ENCODE measurements around the gene MYOM3.
A peak's percentile ranks its signal among the peaks of the same experiment; 100 is the strongest.

Gene MYOM3

DNA sequence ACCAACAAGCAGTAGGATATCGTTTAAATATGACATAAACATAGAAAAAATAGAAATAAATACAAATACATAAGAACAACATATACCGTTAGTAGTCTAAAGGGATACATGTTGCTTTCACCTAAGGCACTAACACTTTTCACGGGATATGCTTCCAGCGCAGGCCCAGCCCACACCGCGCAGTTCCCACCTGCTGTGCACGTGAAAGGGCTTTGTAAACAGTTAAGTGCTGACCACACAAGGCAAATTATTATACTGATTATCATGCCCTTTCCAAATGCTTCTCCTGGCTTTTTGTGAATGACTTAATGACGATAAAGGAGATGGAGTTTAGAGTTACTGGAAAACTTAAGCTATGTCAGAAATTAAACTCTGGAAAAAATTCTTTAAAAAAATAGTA, 42.3 kb upstream of the MYOM3 start:
- no peak overlapping the region for H3K4me3 ChIP-seq (ENCODE audit: low read length)
- TF ChIP-seq, protein P1, sequence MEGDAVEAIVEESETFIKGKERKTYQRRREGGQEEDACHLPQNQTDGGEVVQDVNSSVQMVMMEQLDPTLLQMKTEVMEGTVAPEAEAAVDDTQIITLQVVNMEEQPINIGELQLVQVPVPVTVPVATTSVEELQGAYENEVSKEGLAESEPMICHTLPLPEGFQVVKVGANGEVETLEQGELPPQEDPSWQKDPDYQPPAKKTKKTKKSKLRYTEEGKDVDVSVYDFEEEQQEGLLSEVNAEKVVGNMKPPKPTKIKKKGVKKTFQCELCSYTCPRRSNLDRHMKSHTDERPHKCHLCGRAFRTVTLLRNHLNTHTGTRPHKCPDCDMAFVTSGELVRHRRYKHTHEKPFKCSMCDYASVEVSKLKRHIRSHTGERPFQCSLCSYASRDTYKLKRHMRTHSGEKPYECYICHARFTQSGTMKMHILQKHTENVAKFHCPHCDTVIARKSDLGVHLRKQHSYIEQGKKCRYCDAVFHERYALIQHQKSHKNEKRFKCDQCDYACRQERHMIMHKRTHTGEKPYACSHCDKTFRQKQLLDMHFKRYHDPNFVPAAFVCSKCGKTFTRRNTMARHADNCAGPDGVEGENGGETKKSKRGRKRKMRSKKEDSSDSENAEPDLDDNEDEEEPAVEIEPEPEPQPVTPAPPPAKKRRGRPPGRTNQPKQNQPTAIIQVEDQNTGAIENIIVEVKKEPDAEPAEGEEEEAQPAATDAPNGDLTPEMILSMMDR (conservative IDR thresholded peaks at IDR 0.05; ENCODE audit: low read depth, low read length): no peak
- DNase-seq (ENCODE audit: low read depth): no peak

DNA sequence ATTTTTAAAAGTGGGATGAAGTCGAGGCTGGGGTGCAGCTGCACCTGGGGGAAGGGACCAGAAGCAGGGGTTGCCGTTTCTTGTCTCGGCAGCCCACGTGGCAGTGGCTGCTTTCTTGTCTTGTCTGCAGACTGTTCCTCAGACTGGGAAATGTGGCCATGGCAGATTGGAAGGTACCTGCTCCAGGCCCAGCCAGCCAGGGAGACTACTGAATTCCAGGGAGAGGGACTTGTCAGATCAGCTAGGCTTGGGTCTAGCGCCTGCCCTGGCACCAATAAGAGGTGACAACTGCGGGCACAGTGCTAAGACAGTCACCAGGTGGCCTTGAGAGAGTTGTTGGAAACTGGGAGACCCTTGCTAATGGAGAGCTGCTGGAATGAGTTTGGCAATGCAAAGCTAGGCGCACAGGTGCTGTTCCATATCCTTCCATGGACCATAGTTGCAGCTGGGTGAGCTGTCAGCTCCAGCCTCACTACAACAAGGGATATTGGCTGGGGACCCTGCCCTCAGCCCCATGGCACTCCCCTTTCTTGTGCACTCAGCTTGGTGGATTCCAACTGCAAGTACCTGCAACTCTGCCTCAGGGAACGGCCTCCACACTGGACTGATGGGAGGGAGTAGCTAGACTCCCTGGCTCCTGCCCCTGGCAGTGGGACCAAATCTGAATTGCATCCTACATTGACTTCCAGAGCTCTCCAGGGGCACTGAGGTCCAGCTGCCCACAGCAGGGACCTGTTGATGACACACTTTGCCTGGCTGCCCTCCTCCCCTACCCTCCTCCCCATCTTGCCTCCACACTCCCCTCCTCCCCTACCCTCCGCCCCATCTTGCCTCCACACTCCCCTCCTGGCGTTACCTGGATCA, 40.9 kb upstream of the MYOM3 start:
- H3K4me3 ChIP-seq (ENCODE audit: low read length): no peak overlapping the region
- TF ChIP-seq, protein P1 (conservative IDR thresholded peaks at IDR 0.05; ENCODE audit: low read depth, low read length): no peak
- no peak for DNase-seq (ENCODE audit: low read depth)

DNA sequence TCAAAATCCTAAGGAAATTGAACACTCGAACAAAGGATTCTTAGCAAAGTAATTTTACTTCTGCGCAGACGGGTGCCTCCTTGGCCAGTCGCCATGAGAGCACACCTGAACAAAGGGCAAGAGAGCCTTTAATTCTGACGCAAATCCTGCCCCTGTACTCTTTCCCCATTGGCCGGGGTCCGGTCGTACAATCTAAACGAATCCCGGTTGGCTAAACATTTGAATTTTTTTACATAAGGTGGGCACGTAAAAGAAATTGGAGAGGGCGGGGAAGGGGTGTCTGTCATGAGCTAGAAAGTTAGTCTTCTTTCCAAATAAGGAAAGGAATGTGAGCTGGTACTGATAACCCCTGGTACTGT, 39.2 kb upstream of the MYOM3 start:
- DNase-seq (ENCODE audit: low read depth): no peak
- TF ChIP-seq, protein P1 (conservative IDR thresholded peaks at IDR 0.05; ENCODE audit: low read depth, low read length): no peak
- H3K4me3 ChIP-seq (ENCODE audit: low read length): no peak overlapping the region

DNA sequence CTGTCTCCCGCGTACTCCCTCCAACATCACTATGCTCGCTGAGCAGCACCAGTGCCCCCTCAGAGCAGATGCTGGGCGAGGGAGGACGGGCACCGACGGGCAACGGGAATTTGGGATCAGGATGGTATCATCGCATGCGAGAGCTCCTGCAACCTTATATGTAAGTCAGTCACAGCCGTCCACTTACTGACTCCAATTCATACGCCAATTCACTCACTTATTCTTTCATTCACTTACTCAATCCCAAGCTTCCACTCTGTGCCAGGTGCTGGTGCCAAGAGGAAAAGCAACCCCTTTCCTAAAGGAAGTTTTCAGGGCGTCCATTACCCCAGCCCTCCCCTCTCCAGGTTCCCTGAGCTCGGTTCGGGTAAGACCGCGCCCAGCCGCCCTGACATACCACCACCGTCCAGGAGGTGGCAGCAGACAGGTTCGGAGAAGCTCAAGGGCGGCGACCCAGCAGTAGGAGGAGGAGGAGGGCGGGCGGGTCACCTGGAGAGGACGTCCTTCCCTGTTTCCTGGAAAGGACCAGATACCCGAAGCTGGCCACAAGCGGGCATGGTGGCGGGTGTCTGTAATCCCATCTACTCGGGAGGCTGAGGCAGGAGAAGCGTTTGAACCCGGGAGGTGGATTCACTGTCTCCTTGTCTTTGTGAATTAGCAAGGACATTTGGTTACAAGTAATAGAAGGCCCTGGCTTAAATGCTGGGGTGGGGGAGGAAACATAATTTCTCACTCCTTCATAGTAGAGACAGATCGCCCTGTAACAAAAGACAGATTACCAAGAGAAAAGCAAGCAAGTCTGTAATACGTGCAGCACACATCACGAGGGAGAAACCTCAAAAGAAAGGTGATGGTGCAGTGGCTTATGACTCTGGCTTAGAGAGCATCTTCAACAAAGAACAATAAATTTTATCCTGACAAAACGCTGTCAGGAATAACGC, 38.6 kb upstream of the MYOM3 start:
- TF ChIP-seq, protein P1 (conservative IDR thresholded peaks at IDR 0.05; ENCODE audit: low read depth, low read length): peak; percentile 78
- peak overlapping the region; percentile 31 for H3K4me3 ChIP-seq (ENCODE audit: low read length)
- DNase-seq (ENCODE audit: low read depth): peak; percentile 26

DNA sequence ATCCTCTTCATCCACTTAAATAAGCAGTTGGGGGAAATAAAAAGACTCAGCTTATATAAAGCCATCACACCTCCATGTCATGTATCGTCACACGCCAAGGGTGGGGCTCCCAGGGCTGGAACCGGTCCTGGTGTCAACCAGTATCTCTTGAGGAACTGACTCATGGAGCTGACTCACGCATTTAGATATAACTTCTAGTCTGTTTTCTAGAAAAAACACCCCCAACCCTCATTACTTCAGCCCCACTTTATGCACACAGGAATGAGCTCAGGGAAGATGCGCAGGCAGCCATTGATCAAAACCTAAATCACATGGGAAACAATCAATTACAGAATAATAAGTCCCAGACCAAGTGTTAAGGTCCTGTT, 37.9 kb upstream of the MYOM3 start:
- DNase-seq (ENCODE audit: low read depth): no peak
- H3K4me3 ChIP-seq (ENCODE audit: low read length): no peak overlapping the region
- TF ChIP-seq, protein P1 (conservative IDR thresholded peaks at IDR 0.05; ENCODE audit: low read depth, low read length): no peak

DNA sequence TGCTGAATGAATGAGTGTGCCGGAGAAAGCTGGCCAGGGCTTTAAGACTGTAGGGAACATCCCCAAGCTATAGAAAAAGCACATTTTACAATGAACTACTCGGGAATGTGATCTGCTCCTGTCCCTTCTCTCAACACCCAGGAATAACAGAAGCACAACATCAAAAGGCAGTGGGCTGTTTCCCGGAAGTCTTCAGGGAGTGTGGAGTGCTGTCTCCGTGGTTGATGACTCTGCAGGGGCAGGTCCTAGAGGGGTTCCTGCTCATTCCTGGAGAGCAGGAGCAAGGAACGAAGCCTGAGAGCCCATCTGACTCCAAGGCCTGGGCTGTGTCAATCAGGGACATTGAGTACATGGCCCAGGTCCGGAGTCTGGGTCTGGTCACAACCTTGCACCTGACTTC, 35.9 kb upstream of the MYOM3 start:
- H3K4me3 ChIP-seq (ENCODE audit: low read length): no peak overlapping the region
- no peak for DNase-seq (ENCODE audit: low read depth)
- TF ChIP-seq, protein P1 (conservative IDR thresholded peaks at IDR 0.05; ENCODE audit: low read depth, low read length): no peak
